Limb (tissue), 2 donors: Measurements from ENCODE around the gene PLOD2.

Experiments
- DNase-seq, 2 donors: peaks; one replicate each; pipeline ENCODE4 v3.0.0-alpha.2; 2016; ENCODE audit errors: extremely low spot score in 2 of 2

PLOD2 gene

DNA sequence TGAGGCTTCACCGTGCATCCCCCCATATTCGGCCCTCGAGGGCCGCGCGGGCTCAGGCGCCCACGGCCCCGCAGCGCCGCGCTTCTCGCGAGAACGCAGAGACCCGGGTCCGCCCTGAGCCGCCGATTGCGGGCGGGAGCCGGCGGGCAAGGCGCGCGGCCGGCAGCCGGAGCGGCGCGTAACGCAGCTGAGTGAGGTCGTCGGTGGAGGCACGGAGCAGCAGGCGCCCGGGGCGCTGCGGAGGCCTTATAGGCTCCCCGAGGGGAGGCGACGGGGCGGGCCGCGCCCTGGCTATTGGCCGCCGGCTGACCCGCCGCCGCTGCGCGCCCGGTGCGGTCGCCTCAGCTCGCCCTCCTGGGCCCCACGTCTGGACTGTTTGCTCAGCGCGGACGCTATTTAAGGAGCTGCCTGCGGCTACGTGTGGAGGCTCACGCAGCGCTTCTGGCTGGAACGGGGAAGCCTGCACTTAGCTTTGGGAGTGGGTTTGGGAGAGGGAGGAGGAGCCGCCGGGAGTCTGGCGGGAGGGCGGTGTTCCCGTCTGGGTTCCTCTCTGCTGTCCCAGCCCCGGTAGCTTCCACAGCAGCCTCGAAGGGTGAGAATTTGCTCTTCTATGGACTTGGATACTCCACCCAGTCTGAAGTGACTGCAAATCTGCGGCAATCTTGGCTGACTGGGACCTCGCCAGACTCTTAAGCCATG is at the start of gene PLOD2:
PLOD2 (minus strand) TSS at position 221 of the 699 bp plus-strand sequence; CDS start at position 26, 195 bp downstream.
- DNase-seq: peak; percentile 85 to 88

DNA sequence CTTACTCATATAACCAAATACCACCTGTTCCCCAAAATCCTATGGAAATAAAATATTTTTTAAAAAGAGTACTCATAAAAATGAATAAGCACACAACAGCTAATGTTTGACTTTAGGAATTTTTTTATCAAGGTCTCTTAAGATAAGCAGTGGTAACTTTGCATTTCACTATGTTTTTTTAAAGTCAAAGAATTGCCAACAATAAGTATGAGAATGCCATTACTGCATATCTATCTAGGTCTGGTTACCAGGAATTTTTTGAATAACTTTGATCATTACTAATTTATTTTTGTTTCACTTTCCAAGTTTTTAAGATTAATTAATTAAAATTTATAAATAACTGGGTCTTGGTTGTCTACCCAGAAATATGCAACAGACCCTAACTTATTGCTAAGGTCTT is 48.4 kb upstream of the PLOD2 start:
- DNase-seq: no peak

DNA sequence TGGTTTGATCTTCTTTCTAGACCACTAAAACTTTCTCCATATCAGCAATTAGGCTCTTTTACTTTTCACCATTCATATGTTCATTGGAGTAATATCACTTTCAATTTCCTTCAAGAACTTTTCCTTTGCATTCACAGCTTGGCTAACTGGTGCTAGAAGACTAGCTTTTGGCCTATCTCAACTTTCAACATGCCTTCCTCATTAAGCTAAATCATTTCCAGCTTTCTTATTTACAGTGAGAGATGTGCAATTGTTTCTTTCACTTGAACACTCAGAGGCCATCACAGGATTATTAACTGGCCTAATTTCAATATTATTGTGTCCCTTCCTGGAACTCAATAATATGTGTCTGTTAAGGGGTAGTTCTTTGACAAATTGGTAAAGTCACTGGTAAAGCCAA is 42.8 kb upstream of the PLOD2 start:
- DNase-seq: no peak

DNA sequence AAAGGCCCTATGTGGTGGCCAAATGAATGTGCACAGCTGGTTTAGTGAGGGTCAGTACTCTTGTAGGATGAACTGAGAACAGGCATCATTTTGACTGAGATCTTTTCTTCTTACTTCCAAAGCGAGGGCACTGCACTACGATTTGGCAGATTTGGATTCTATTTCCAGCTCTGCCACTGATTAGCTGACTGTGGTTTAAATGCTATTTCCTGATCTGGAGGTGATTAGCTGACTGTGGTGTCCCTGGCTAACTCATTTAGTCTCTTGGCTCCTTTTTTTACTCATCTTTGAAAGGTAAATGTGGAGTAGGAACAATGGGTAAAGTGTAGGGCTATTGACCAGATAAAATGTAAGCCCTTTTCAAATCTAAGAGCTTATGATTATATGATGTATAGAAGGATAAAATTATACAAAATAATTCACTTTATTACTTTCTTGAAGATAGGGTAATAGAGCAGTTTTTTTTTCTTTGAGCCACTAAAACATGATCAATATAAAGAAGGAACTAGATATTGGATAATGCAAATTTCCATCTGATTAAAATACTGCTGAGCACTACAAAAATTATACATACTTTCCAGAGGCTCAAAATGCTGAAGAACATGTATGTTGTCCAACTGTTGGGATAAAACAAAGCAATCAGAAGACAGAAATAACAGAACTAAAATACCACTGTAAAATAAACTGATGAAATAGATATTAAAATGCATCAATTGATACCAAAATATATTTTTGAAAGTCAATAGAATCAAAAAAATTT is 39.7 kb upstream of the PLOD2 start:
- no peak for DNase-seq

DNA sequence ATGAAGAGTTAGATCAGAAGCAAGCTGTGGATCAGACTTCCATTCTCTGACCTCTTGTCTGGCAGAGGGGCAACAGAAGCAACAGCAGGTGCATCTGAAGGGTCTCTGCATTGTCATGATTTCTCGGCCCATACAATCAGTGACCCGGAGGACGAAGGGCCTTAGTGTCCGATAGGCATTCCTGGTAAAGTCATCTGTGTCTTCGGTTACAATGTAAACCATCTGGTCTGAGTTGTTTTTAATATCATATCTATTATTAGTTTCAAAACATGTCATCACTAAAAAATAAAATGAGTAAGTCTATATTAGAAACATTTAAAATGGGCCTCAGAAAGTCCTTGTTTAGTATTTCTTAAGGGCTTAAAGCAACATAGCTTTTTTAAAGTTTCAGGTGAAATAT is 38.8 kb upstream of the PLOD2 start:
- DNase-seq: no peak

DNA sequence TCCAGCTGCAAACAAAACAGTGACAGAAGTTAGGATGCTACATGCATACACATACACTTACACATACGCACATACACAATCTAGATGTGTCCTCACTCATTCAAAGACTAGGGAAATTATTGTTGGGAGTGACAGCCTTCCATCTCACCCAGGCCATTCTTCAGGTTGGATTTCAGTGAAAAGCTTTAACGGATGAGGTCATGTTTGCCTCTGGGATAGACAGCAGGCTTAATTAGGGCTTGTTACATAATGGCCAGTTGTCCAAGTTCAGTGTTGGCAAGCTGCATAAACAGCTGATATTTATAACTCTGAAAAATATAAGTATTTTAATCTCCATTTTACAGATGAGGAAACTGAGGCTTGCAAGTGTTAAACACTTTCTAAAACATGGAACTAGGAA is 35.8 kb upstream of the PLOD2 start:
- no peak for DNase-seq

DNA sequence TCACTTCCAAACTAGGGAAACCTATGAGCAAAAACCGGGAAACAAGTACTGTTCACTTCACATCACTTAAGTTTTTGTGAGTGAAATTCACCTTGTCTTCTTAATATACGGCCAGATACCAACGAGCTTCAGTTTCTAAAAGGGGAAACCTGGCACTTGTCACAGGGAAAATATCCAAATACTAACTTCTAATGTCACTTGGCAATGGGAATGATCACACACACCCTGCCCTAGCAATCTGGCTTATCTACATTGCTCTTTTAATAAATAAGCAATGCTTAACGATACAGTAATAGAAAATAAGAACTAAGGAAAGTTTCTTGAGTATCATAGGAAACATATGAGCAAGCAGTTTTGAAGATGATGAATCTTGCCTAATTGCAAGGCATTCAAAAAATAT is 34.6 kb upstream of the PLOD2 start:
- DNase-seq: no peak

DNA sequence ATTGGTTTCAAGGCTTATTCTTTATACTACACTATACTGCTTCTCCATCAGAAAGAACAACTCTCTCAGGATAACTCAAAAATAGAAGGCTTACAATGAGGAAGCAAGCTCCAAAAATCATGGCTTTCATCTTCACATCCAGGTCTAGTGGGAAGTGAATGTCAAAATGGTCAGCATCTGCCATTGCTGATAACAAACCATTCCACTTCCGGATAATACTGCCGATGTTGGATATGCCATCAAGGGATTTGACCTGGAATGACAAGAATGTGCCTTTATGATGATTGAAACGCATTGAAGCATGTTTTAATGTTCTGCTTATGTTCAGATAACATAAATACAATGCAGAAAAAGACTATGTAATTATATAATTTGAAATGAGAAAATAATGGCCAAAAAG is 34.0 kb upstream of the PLOD2 start:
- DNase-seq: no peak

DNA sequence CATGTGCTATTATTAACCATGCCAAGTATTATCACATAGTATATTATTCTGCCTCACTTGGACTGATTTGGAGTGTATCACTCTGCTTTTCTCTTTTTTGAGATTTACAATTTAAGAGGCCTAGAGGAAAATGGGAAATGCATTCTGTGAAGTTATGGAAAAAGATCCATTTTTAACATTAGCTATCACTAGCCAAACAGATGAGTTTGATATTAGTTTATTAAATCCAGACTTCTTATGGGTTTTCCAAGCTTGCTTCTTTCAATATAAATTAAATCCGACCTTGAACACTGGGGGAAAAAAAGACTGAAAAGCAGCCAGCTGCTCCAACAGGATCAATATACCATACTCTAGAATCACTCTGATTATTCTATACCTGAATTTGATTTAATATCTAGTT is 30.1 kb upstream of the PLOD2 start:
- peak in 1 of 2 donors; percentile 37 for DNase-seq

DNA sequence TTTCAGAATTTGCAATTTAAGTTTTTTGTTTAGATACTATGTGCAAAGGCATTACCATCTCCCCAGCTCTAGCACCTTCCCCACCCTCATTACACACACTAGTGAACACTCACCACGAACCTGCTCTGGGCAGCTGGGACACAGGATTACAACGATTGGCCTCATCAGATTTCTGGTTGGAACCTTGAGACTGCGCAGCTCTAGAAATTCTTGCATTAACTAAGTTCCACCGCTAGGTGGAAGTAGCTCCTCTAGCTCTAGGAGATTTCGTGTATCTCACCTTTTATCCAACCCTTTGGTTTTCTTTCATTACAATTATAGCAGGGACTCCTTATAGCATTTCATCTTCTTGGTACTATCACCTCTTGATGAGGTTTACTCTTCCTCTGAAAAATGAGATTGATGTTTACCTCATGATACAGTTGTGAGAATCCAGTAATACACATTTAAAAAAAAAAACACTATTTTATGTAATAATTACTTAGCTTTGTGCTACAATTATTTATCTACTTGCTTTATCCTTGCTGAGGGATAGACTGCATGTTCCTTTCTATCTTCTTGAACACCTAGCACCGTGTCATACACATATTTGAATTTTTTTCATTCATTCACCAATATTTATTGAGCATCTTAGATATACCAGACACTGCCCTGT is 28.7 kb upstream of the PLOD2 start:
- peak; percentile 42 to 72 for DNase-seq

DNA sequence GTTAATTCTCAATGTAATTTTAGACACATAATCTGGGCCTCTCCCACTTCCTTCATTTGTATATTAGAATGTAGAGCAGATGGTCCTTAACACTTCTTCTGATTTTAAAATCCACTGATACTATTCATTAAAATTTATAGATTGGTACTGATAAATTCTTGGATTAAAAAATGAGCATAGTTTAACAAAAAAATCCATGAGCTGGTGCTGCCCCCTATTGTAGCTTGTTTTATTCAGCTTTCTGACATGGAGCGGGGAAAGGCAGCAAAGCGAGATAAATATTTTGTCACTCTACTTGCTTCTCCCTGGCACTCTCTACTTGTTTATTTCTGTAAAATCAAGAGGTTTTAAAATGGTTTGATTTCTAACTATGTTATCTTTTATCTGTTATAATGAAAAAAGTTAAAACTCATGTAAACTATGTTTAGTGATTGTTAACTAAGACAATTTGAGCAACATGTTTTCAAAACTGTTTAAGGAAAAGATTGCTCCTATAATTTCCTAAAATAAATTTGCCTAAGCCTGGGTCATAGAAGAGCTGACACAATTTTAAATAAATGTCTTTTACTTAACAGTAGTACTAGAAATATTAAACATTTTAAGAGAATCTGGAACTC is 26.5 kb upstream of the PLOD2 start:
- DNase-seq: peak; percentile 28 to 43

DNA sequence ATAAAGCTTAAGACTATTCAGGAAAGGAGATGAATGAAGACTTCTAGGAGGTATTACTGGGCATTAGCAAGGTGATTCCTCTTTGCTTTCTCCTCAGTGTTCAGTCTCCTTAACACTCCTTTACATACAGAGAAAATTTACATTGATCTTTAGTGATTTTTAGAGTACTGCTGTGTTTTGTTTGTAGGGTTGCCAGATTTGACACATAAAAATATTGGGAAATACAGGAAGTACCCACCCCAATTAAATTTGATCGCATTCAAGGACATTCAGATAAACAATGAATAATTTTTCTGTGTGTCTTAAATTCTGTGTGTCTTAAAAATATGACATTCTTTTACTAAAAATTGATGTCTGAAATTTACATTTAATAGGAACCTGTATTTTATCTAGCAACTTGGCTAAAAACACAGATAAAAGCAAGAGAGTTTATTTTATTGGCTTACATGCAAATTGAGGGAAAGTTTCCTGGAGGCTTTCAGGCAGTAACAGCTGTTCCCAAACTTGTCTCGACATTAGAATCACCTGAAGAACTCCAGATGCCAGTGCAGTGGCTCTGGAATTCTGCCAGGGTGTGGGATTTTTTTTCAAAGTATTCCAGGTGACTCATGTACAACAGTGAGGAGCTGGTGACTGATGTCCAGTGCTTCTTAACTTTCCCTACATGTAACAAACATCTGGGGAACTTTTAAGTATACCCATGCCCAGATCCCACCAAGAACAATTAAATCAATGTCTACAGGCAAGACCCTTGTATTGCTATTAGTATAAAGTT is 23.4 kb upstream of the PLOD2 start:
- no peak for DNase-seq

DNA sequence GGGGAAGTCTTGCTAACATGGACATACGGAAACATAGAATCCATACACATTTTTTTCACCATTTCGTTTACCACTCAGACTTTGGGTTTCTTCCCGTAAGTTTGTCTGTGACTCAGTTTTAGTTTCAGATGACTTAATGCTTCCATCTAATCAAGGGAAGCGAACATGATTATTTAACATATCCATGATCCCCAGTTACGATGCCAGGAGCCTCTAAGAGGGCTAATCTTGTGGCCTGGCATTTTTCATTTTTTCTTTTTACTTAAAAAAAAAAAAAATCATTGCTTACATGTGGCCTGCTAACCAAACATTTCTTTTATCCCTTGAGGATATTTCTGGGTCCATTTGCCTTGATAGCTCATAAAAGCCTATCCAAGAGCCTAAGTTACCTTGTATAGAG is 20.2 kb upstream of the PLOD2 start:
- DNase-seq: no peak

DNA sequence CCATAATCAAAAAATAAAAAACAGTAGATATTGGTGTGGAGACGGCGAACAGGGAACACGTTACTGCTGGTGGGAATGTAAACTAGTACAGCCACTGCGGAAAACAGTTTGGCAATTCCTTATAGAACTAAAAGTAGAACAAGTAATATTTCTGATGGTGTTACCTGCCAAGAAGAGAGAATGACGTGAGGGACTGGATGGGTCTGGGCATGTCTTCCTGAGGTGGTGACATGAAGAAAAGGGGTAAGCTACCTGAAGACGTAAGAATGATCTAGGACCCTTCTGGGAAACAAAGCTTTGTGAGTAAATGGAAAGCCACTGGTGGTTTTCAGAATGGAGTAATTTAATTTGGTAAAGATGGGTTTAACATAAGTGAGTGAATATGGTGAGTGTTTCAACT is 19.4 kb upstream of the PLOD2 start:
- no peak for DNase-seq

DNA sequence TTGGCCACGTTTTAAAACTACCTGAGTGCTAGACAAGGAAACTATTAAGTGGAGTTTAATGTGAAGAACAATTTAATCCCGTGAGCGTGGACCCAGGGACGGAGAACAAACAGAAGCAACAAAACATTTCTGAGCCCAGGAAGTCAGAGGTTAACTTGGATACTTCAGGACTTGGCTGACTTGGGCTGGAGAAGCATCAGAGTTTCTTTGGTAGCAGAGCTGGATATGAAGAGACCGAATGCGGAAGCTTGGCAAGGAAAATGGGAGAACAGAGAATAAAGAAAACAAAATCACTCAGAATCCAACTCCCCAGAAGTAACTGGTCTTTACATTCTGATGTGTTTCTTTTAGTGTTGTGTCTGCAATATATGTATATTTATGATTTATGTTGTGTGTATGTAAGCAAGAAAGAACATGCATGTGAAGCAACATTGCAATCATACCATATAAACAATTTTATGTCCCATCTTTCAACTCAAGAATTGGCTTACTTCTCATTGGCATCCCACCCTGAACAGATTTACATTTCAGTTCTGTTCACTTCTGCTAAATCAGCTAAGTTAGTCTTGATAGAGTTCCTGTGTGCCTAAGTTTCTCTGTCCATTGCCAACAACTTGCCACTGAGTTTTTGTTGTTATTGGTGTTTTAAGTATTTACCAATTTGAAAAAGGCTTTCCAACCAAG is 17.2 kb upstream of the PLOD2 start:
- DNase-seq: no peak

DNA sequence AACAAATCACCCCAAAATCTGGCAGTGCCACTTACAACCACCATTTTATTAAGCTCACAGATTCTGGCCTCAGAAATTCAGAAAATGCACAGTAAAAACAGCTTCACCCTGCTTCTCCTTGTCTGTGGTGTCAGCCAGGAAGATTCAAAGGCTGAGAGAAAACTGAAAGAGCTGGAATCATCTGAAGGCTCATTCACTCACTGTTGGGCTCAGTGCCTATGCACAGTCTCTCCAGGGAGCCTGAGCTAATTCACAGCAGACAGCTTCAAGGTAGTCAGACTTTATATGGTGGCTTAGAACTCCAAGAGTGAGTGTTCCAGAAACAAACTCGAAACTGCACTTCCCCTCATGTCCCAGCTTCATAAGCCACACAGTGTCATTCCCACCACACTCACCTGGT is 16.5 kb upstream of the PLOD2 start:
- DNase-seq: no peak

DNA sequence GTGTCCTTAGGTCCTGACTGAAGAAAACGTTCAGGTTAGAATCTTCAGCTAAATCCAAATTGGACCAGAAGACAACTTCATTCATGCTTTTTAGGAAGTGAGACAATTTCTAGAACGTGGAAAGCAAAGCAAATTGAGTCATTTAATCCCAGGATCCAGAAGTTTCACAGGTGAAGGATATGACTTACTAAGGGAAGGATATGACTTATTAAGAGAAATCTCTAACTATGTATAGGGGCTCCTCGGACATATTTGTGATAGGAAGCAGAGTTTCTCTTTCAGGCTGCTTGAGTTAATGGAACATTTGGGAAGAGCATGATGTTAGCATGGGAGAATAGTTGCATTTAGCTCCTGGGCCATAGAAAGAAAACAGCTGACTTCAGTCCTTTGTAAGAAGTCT is 16.1 kb upstream of the PLOD2 start:
- no peak for DNase-seq

DNA sequence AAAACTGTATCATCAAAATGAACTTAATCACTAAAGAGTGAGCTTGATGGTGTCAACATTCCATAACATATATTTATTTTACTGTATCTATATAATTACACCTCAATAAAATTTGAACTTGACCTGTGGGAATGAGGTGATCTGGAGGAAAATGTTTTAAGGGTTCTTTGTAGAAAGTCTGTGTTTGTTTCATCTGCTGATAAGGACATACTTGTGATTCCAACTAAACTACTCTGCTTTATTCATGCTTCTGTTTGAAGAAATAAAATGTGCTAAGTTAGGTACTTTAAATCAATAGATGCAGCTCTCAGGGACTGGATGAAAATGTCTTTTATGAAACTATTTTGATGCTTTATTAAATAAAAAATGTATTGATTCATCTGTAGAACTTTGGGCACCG is 11.6 kb upstream of the PLOD2 start:
- no peak for DNase-seq

DNA sequence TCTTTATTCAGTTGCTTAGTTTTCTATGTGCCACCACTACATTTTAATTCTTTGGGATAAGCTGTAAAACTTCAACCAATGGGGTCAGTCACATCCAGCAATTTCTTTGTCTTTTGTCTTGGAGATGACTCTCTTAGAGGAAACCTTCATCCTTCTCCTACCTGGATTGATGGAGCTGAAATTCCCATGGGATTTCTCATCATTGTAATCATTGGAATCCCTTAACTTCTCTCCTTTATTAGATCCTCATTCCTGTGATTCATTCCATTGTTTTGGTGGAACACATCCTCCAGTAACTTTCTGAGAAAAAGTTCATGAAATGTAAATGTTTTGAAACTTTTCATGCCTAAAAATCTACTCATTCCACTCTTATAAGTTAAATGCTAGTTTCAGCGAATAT is 9.6 kb upstream of the PLOD2 start:
- DNase-seq: no peak

DNA sequence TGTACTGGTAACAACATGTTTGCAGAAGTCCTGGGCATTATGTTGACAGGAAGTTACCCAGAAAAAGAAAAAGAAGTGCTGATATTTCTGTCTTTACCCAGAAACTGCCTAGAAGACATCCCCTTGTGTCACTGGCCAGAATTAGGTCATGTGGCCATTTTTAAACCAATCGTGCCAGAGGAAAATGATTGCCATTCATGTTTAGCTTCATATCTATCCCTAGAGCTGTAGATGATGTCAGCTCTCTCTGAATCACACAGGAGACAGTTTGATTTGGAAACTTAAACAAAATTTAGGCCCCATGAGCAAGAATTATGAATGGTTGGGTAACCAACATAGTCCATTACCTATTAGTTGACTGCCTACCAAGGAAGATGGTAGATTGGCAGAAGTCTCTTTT is 8.9 kb upstream of the PLOD2 start:
- no peak for DNase-seq

DNA sequence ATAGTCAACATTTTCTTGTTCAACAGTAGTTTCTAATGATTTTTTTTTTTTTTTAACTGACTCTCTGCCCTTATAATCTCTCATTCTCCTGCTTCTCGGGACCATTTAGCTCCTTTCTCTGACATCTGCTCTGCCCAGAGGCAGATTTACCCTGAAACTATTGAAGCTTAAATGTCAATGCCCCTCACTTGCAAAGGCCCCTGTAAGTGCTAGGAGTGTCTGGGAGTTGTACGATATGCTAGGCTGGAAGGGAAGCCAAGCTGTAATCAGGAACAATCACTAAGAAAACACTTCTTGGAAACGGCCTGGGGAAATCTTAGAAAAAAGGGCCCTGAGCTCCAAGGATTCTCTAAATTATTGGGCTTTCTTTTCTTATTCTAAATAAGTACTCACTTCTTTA is 5.8 kb upstream of the PLOD2 start:
- no peak for DNase-seq
